Upper lobe of right lung (tissue), 1 donor: ENCODE measurements around the gene ZNF652. TPM values are rescaled to one million over a fixed set of nuclear protein-coding genes. Genes with fewer than 3 reads are reported as not detected.

Experiments used
- ATAC-seq: fragments of 200-7000 bp; cut with Tn5 transposase; one replicate; pipeline ENCODE4 v1.9.1; 2020; ENCODE audit warnings: mild to moderate bottlenecking, moderate library complexity
- DNase-seq: peaks from one replicate; pipeline ENCODE4 v3.0.0-alpha.2; 2020
- H3K27ac ChIP-seq: fragments of 200-600 bp; one replicate; pipeline ENCODE4 v1.8.0; 2022
- H3K27me3 ChIP-seq: fragments of 200-600 bp; one replicate; pipeline ENCODE4 v1.8.0; 2022; ENCODE audit warnings: mild to moderate bottlenecking
- H3K36me3 ChIP-seq: fragments of 200-600 bp; one replicate; pipeline ENCODE4 v1.8.0; 2022
- H3K4me1 ChIP-seq: fragments of 200-600 bp; one replicate; pipeline ENCODE4 v1.8.0; 2022
- H3K4me3 ChIP-seq: fragments of 200-600 bp; one replicate; pipeline ENCODE4 v1.8.0; 2022; ENCODE audit warnings: mild to moderate bottlenecking
- H3K9me3 ChIP-seq: fragments of 200-600 bp; one replicate; pipeline ENCODE4 v1.8.0; 2022
- intact Hi-C: fragments of 100-400 bp; cut with DNase I; formaldehyde crosslinking; loops from one replicate; pipeline ENCODE4 v1.11.0; 2022
- total RNA-seq: library from RNA; stranded (reverse); fragmentation: NEBNext Ultra II Directional; extraction: Animal tissue kit (Norgen Biotek cat#: 25700); gene quantifications from one replicate; pipeline ENCODE4 v1.2.1, GENCODE V29; 2021
- TF ChIP-seq, protein P1 (sequence below): fragments of 200-600 bp; IDR thresholded peaks from one replicate; pipeline ENCODE4 v1.8.0; 2022; ENCODE audit warnings: antibody characterized with exemption
- donor health status: DM: no; HTN: yes; CAD: no; lungs with severe emphysema.

ZNF652 gene
- total RNA-seq, 1 donor from 2014 or later: 49.8 TPM

DNA sequence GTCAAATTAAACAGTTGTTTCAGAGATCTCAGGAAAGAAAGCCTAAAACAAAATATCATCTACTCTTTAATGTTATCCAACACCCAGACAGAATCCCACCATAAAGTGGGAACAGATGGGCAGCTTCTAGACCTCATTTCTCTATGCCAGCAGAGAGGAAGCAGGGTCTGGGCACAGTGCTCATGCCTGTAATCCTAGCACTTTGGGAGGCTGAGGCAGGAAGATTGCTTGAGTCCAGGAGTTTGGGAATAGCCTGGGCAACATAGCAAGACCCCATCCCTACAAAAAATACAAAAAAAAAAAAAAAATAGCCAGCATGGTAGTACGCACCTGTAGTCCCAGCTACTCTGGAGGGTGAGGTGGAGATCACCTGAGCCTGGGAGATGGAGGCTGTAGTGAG is 13.5 kb upstream of the ZNF652 start:
- DNase-seq (no peak), ATAC-seq (no peak)
- H3K27me3 ChIP-seq: no peaks in the 10 kb centered on the region
- intact Hi-C loops: no loop called here
- H3K27ac ChIP-seq: no peak overlapping the region
- H3K9me3 ChIP-seq: no peaks in the 10 kb centered on the region
- no peak overlapping the region for H3K4me3 ChIP-seq
- TF ChIP-seq, protein P1, sequence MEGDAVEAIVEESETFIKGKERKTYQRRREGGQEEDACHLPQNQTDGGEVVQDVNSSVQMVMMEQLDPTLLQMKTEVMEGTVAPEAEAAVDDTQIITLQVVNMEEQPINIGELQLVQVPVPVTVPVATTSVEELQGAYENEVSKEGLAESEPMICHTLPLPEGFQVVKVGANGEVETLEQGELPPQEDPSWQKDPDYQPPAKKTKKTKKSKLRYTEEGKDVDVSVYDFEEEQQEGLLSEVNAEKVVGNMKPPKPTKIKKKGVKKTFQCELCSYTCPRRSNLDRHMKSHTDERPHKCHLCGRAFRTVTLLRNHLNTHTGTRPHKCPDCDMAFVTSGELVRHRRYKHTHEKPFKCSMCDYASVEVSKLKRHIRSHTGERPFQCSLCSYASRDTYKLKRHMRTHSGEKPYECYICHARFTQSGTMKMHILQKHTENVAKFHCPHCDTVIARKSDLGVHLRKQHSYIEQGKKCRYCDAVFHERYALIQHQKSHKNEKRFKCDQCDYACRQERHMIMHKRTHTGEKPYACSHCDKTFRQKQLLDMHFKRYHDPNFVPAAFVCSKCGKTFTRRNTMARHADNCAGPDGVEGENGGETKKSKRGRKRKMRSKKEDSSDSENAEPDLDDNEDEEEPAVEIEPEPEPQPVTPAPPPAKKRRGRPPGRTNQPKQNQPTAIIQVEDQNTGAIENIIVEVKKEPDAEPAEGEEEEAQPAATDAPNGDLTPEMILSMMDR: no peak
- no peaks in the 10 kb centered on the region for H3K36me3 ChIP-seq
- no peaks in the 10 kb centered on the region for H3K4me1 ChIP-seq

DNA sequence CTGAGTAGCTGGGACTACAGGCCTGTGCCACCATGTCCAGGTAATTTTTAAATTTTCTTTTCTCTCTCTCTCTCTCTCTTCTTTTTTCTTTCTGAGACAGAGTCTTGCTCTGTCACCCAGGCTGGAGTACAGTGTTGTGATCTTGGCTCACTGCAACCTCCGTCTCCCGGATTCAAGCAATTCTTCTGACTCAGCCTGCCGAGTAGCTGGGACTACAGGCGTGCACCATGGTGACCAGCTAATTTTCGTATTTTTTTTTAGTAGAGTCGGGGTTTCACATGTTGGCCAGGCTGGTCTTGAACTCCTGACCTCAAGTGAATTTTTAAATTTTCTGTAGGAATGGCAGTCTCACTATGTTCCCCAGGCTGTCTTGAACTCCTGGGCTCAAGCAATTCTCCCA is 11.1 kb upstream of the ZNF652 start:
- DNase-seq: no peak
- TF ChIP-seq, protein P1: no peak
- Histone ChIP-seq H3K36me3 (no peaks in the 10 kb centered on the region), H3K4me1 (no peaks in the 10 kb centered on the region), H3K9me3 (no peaks in the 10 kb centered on the region), H3K27me3 (no peaks in the 10 kb centered on the region), H3K4me3 (no peak overlapping the region), H3K27ac (no peak overlapping the region)
- intact Hi-C loops: no loop called here
- ATAC-seq: no peak

DNA sequence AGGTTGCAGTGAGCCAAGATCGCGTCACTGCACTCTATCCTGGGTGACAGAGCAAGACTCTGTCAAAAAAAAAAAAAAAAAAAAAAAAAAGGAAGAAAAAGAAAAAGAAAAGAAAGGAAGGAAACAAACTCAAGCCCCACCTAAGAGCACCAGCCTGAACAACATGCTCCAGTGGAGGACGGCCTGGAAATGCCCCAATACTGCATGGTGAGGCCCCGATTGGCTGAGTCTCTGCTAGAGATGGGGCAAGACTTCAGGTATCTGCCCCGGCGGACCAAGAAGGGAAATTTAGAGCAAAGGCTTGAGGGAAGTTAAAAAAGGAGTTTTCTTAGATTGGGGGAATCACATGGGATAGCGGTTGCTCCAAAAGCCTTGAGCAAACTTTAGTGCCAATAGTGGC is 10.4 kb upstream of the ZNF652 start:
- Histone ChIP-seq H3K27ac (no peak overlapping the region), H3K4me3 (no peak overlapping the region), H3K36me3 (no peaks in the 10 kb centered on the region), H3K4me1 (no peaks in the 10 kb centered on the region), H3K27me3 (no peaks in the 10 kb centered on the region), H3K9me3 (no peaks in the 10 kb centered on the region)
- ATAC-seq (no peak), DNase-seq (no peak)
- TF ChIP-seq, protein P1: no peak
- intact Hi-C loops: no loop called here

DNA sequence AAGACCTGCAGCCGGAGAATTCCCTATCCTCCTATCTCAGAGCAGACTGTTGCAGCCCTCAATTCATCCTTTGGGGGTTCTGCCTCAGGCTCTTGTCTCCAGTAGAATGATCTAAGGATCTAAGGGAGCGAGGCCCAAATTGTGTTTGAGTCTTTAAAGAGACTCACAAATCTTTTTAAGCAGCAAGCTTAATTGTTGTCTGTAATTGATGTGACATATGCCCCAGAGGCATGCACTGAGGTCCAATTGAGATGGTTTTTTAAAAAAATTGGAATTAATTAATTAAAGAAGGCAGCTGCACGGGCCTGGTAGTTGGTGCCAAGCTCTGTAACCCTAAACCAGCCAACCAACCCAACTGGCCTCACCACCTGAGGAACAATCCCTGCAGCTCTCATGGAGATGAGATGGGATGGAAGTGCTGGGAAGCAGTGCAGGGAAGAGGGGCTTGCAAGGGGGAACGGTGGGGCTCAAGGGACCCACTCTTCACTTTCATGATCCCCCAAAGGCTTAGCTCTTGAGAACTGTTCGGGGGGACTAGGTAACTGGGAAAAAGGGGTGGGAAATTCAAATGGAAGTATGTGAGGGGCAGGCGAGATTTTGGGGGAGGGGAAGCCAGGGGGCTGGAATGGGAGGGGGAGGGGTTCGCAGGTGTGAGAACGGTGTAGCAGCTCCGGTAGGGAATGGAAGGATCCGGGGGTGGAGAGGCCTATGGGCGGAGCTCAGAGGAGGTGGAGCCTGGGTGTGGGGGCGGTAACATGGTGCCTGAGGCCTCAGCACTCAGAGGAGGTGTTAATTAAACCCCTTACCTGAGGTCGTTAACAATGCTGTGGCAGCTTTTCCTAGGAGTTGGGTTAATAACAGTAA is 9.2 kb upstream of the ZNF652 start:
- Histone ChIP-seq H3K9me3 (no peaks in the 10 kb centered on the region), H3K4me1 (no peaks in the 10 kb centered on the region), H3K36me3 (no peaks in the 10 kb centered on the region), H3K27ac (no peak overlapping the region), H3K4me3 (no peak overlapping the region), H3K27me3 (no peaks in the 10 kb centered on the region)
- TF ChIP-seq, protein P1: no peak
- DNase-seq: no peak
- intact Hi-C loops: no loop called here
- ATAC-seq: peak; percentile 44

DNA sequence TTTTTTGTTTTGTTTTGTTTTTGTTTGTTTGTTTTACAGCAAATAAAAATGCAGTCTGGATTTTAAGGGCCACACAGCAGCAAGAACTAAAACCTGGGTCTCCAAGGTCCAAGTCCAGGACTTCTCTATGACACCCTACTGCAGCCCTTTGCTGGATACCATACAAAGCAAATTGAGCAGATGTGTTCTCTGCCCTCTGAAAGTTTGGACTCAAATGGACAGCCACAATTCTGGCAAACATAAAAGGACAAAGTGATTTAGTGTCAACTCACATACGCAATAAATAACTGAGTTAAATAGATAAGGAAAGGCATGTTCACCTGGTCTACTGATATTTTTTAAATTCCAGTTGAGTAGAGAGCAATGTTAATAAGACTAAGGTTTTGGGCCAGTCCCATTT is 7.7 kb upstream of the ZNF652 start:
- TF ChIP-seq, protein P1: no peak
- ATAC-seq (no peak), DNase-seq (no peak)
- intact Hi-C loops: no loop called here
- Histone ChIP-seq H3K4me1 (no peaks in the 10 kb centered on the region), H3K27ac (no peak overlapping the region), H3K4me3 (no peak overlapping the region), H3K27me3 (no peaks in the 10 kb centered on the region), H3K9me3 (no peaks in the 10 kb centered on the region), H3K36me3 (no peaks in the 10 kb centered on the region)
